Measurements from ENCODE around the gene RASGRP3. TPM values are rescaled to one million over a fixed set of nuclear protein-coding genes. Genes with fewer than 3 reads are reported as not detected.

The RASGRP3 gene
- total RNA-seq, 2 donors from 2014 or later, result 0.73 to 21.0 TPM

GRCh38 chr2:33444967-33445366 lies 31.5 kb upstream of the RASGRP3 start:
- WGBS, result 84% methylated on average over 2 of the region's 2 CpGs
- intact Hi-C loops (cut with DNase I), result no loop called here
- Histone ChIP-seq H3K27me3 (replicated peaks; ENCODE audit: insufficient read depth) (no peaks in the 10 kb centered on the region), H3K36me3 (no peaks in the 10 kb centered on the region), H3K4me3 (no peak overlapping the region), H3K27ac (no peak overlapping the region), H3K4me1 (replicated peaks) (no peaks in the 10 kb centered on the region), H3K9me3 (no peaks in the 10 kb centered on the region)
- no peak for DNase-seq (ENCODE audit: low spot score)
- TF ChIP-seq POLR2A (IDR thresholded peaks at IDR 0.05) (no peak), CTCF (IDR thresholded peaks at IDR 0.05) (no peak), POLR2AphosphoS5 (IDR thresholded peaks at IDR 0.05) (no peak)

- Histone ChIP-seq H3K9me3 (no peaks in the 10 kb centered on the region), H3K27ac (no peak overlapping the region), H3K36me3 (no peaks in the 10 kb centered on the region), H3K27me3 (replicated peaks; ENCODE audit: insufficient read depth) (no peaks in the 10 kb centered on the region), H3K4me1 (replicated peaks) (no peaks in the 10 kb centered on the region), H3K4me3 (no peak overlapping the region)
- TF ChIP-seq POLR2AphosphoS5 (IDR thresholded peaks at IDR 0.05), result no peak
- TF ChIP-seq CTCF (IDR thresholded peaks at IDR 0.05), result no peak
- TF ChIP-seq POLR2A (IDR thresholded peaks at IDR 0.05), result no peak
- WGBS, result 35% methylated on average over 2 of the region's 2 CpGs
- no peak for DNase-seq (ENCODE audit: low spot score)
- intact Hi-C loops (cut with DNase I), result no loop called here
These were observed 28.1 kb upstream of the RASGRP3 start for GRCh38 chr2:33448220-33448899.

- intact Hi-C loops (cut with DNase I), result no loop called here
- WGBS, result 0% methylated on average over 1 of the region's 1 CpG
These were observed 25.2 kb upstream of the RASGRP3 start for GRCh38 chr2:33451214-33451613.

GRCh38 chr2:33451825-33452224 lies 24.6 kb upstream of the RASGRP3 start:
- WGBS, result 83% methylated on average over 1 of the region's 1 CpG
- Histone ChIP-seq H3K27me3 (replicated peaks; ENCODE audit: insufficient read depth) (no peaks in the 10 kb centered on the region), H3K36me3 (no peaks in the 10 kb centered on the region), H3K4me3 (no peak overlapping the region), H3K27ac (no peak overlapping the region), H3K4me1 (replicated peaks) (no peaks in the 10 kb centered on the region), H3K9me3 (no peaks in the 10 kb centered on the region)
- no peak for DNase-seq (ENCODE audit: low spot score)
- intact Hi-C loops (cut with DNase I), result no loop called here
- no peak for TF ChIP-seq CTCF (IDR thresholded peaks at IDR 0.05)
- TF ChIP-seq POLR2A (IDR thresholded peaks at IDR 0.05), result no peak

More at GRCh38 chr2:33451214-33451613, 25.2 kb upstream of the RASGRP3 start:
- H3K36me3 ChIP-seq, result no peaks in the 10 kb centered on the region
- DNase-seq (ENCODE audit: low spot score), result no peak
- no peaks in the 10 kb centered on the region for H3K9me3 ChIP-seq
- no peak overlapping the region for H3K4me3 ChIP-seq
- no peaks in the 10 kb centered on the region for H3K4me1 ChIP-seq (replicated peaks)
- no peak overlapping the region for H3K27ac ChIP-seq
- TF ChIP-seq CTCF (IDR thresholded peaks at IDR 0.05) (no peak), POLR2AphosphoS5 (IDR thresholded peaks at IDR 0.05) (no peak), POLR2A (IDR thresholded peaks at IDR 0.05) (no peak)
- H3K27me3 ChIP-seq (replicated peaks; ENCODE audit: insufficient read depth), result no peaks in the 10 kb centered on the region

GRCh38 chr2:33452545-33452944 lies 23.9 kb upstream of the RASGRP3 start:
- intact Hi-C loops (cut with DNase I), result no loop called here
- H3K27ac ChIP-seq, result no peak overlapping the region
- no peak overlapping the region for H3K4me3 ChIP-seq
- TF ChIP-seq POLR2A (IDR thresholded peaks at IDR 0.05) (no peak), CTCF (IDR thresholded peaks at IDR 0.05) (no peak), POLR2AphosphoS5 (IDR thresholded peaks at IDR 0.05) (no peak)
- H3K4me1 ChIP-seq (replicated peaks), result no peaks in the 10 kb centered on the region
- no peaks in the 10 kb centered on the region for H3K36me3 ChIP-seq
- no peak for DNase-seq (ENCODE audit: low spot score)
- no peaks in the 10 kb centered on the region for H3K27me3 ChIP-seq (replicated peaks; ENCODE audit: insufficient read depth)
- H3K9me3 ChIP-seq, result no peaks in the 10 kb centered on the region
